ENCODE results near the gene AGAP1.

Gene AGAP1

GRCh38 chr2:235609746-235610145, 115.9 kb downstream of the AGAP1 start:
- DNase-seq (ENCODE audit: low read depth) = no peak

DNA sequence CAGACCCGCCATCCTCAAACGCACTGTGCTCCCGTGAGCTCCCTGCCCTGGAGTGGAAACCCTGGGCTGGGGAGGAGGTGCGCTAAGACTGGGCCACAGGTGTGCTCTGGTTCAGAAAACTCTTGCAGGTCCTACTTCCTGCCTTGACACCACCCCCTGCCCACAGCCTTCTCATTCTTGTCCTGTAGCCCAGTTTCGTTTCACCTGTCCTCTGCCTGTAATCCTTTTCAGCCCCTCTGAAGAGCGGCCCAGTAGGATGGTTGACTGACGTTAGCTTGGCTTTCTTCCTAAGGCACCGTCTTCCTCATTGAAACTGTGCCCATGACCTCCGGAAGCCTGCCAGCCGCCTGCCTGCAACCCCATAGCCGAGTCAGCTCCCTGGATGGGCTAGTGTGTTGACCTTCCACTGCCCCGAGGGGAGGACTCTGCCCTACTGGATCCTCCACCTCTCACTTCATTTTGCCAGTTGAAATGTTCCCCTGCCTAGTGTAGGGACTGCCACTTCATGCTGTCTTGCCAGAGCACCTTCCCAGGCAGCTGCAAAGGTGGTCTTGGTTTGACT, 116.9 kb downstream of the AGAP1 start:
- DNase-seq (ENCODE audit: low read depth) = no peak

DNA sequence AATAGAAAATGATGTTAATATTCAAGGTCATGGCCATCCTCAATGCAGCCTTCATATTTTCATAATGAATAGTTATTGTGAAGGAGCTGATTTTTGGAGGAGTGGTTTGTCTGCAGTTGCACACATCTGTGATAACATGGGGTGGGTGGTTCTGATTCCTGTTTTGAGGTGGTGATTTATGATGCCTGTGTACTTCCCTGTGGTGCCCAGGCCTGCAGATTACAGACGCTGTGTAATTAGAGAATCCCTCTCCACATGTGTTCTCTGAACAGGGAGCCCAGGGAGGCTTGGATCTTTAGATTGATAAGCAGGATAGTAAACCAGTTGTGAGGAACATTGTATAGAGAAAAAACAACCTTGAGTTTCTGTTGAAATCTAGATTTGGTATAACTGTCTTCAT, 117.5 kb downstream of the AGAP1 start:
- no peak for DNase-seq (ENCODE audit: low read depth)

GRCh38 chr2:235611756-235612155, 117.9 kb downstream of the AGAP1 start:
- no peak for DNase-seq (ENCODE audit: low read depth)

DNA sequence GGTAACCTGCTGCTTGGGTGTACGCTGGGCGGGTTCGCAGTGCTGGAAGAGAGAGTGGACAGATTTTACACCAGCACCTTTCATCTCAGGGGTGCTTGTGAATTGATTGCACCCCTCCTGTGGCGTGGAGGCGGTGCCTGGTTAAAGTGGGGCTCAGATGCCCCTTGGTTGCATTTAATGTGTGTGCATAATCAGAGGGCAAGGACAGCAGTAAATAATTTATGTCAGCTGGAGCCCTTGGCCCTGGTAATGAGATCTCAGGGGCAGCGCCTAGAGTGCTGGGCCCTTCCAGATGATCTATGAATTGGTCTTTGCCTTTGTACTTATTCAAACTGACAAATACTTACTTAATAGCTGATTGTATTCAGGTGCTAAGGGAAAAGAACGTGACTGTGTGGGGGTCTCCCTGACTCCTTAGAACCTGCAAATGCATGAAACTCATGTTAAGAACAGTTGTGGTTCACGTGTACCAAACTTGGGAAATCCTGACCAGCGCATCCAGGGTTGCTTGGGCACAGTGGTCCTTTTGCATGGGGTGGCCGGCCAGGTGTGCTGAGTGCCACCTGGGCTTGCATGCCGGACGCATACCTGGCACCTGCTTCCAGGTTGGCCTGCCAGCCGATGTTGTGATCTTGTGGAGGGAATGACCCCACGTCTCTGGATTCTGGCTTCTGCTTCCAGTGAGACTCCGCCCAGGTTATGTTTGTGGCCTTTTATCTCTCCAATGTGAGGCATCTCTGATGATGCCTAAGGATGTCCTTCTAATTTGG, 118.5 kb downstream of the AGAP1 start:
- DNase-seq (ENCODE audit: low read depth) = no peak

DNA sequence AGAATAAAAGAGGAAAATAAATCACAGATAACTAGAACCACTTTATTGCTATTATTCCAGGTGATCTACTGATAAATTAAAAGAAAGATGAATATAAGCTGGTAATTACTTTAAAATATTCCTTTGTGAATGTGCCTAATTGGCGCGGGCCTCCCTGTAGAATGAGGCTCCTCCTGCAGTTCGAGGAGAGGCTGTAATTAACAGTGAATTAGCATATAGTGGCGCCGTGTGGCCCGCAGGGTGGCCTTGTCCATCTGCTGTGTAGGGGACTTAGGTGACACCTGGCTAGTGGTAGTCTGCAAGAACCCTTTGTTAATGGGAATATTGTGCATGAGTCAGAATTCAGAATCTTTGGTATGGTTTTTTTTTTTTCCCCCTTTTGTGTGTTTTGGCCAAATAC, 119.8 kb downstream of the AGAP1 start:
- DNase-seq (ENCODE audit: low read depth) = no peak

- DNase-seq (ENCODE audit: low read depth) = no peak
Measured at GRCh38 chr2:235614176-235614860, 120.5 kb downstream of the AGAP1 start.

DNA sequence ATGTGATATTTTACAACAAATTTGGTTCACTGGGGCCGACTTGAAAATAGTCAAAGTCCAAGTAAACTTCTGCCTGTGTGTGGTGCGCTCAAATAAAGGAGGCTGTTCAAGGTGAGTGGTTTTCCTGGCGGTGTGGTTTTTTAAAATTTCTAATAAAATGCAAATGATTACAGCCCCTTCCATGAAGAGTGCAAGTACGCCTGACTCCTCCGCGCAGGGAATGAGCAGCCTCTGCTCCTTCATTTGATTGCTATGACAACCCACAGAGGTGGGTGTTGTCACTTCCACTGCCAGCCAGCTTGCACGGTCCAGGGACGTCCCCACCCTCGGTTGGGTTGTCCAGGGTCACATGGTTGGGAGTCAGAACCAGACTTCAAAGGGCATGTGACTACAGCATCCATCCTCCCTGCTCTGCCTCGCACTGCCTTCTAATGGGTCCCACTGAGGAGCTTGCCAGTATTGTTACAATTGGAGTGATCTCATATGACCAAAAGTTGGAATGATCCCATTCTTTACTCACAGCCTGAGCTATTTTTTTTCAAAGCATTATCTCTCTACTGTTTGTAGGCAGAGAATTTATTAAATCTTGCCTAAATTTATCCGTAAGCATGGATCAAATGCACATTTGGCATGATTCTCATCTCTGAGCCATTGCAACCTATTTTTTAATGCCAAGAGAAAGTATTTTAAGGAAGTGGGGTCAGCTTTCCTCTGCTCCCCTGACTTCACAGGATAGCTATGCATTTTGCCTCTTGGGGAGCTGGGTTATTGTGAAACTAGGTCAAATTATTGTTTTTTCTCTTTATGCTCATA, 121.3 kb downstream of the AGAP1 start:
- DNase-seq (ENCODE audit: low read depth) = no peak

DNA sequence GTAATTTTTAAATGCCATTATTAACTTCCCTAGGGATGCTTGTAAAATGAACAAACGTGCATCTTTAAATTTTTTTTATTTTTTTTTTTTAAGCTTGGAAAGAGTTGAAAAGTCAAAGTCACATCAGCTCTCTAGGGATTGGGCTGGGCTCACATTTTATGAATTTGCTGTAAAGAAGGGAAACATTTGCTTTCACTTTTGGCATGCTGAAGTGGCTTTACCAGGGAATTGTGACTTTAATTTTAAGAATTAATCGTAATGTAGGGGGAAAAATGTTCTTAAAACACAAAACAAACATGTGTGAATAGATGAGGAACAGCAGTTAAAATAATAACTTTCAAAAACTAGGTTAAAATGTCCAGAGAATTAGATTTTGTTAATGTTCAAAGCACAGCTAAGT, 123.0 kb downstream of the AGAP1 start:
- DNase-seq (ENCODE audit: low read depth) = no peak

- no peak for DNase-seq (ENCODE audit: low read depth)
Measured at GRCh38 chr2:235618039-235618438, 124.2 kb downstream of the AGAP1 start.

- no peak for DNase-seq (ENCODE audit: low read depth)
Measured at GRCh38 chr2:235619544-235619943, 125.7 kb downstream of the AGAP1 start.

DNA sequence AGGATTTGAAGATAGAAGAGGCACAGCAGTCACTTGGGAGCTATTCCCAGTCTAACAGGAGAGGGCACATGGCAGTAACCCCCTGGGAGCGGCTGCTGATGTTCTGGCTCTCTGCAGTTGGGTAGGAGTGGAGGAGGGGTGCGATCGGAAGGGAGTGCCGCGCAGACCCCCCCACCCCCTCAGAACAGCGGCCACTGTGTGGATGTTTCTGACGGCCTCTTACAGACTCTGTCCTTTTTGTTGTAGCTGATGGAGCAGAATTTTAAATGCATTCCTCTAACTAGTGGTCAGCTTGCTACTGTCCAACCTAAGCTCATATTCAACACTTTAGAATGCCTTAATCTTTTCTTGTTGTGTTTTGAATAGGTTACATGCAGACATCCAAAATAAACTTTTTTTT, 127.9 kb downstream of the AGAP1 start:
- DNase-seq (ENCODE audit: low read depth) = no peak

GRCh38 chr2:235623111-235623510, 129.3 kb downstream of the AGAP1 start:
- DNase-seq (ENCODE audit: low read depth) = no peak

GRCh38 chr2:235623752-235624151, 129.9 kb downstream of the AGAP1 start:
- DNase-seq (ENCODE audit: low read depth) = no peak

GRCh38 chr2:235626658-235627057, 132.8 kb downstream of the AGAP1 start:
- no peak for DNase-seq (ENCODE audit: low read depth)

DNA sequence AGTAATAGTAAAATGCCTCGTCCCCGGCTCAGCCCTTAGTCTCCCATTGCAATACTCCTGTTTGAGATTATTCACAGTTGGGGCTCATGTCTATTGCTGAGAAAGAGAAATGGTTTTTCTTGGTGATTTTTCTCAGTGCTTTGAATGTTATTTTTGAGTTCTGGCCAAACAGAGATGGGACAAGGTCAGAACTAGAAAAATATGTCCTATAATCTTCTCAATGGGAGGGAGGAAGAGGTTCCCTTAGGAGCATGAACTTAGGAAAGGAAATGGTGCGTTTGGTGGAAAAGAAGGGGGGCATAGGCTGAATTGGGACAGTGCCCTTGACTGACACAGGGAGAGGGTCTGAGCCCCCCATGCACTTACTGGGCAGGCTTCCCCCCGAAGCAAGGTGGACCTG, 133.8 kb downstream of the AGAP1 start:
- no peak for DNase-seq (ENCODE audit: low read depth)

GRCh38 chr2:235630718-235631296, 137.0 kb downstream of the AGAP1 start:
- no peak for DNase-seq (ENCODE audit: low read depth)

- no peak for DNase-seq (ENCODE audit: low read depth)
Measured at GRCh38 chr2:235634435-235635158, 140.8 kb downstream of the AGAP1 start.

DNA sequence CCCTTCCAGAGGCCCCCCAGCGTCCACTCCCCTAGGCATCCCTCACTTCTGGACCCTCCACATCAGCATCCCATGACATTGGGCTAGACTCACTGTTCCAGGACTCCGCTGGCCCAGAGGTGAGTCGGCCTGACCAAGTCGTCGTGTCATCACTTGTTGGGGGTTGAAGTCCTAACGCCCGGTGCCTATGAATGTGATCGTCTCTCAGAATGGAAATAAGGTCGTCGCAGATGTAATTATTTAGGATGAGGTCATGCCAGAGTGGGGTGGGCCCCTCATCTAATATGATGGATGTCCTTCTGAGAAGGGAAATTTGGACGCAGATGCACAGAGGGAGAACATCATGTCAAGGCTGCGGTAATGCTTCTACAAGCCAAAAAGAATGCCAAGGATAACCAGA, 142.7 kb downstream of the AGAP1 start:
- DNase-seq (ENCODE audit: low read depth) = no peak

DNA sequence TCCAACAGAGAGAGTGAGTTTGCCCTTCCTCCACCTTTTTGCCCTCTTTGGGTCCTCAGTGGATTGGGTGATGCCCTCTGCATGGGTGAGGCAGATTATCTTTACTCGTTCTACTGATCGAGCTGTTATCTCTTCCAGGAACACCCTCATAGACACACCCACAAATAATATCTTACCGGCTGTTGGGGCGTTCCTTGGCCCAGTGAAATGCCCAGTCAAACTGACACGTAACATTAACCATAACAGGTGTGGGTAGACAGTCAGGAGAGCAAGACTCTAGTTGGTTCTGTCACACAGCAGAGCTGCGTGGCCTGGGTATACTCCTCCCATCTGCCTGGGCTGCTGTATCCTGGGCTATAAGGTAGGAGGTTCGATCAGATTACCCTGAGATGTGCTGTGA, 144.1 kb downstream of the AGAP1 start:
- DNase-seq (ENCODE audit: low read depth) = no peak
